Spleen (tissue), 11 donors: ENCODE data around the gene ADAMTSL1. TPM values are rescaled to one million over a fixed set of nuclear protein-coding genes. Genes with fewer than 3 reads are reported as not detected.

Experiments
- DNase-seq: peaks from one replicate; pipeline ENCODE4 v3.0.0-alpha.2; 2020
- H3K27ac ChIP-seq, 8 donors: fragments of 200-600 bp; sonication (generic) in 7 of 8; 1 replicate in 4 of 8; 2 replicates in 4 of 8; pipeline versions ENCODE4 v1.5.0 to v1.8.0; 2016 to 2021; ENCODE audit warnings: inconsistent platforms in 4 of 8, mild to moderate bottlenecking in 4 of 8, moderate library complexity in 1 of 8
- H3K27me3 ChIP-seq, 7 donors: fragments of 200-600 bp; sonication (generic) in 6 of 7; replicated peaks in 1 of 7; 1 replicate in 4 of 7; 2 replicates in 3 of 7; pipeline versions ENCODE4 v1.5.0 to v1.8.0; 2016 to 2021; ENCODE audit warnings: inconsistent platforms in 3 of 7, mild to moderate bottlenecking in 1 of 7
- H3K36me3 ChIP-seq, 6 donors: fragments of 200-600 bp; sonication (generic) in 5 of 6; 1 replicate in 4 of 6; 2 replicates in 2 of 6; pipeline versions ENCODE4 v1.5.0 to v1.8.0; 2016 to 2021; ENCODE audit warnings: inconsistent platforms in 2 of 6
- H3K4me1 ChIP-seq, 6 donors: fragments of 200-600 bp; sonication (generic) in 5 of 6; 1 replicate in 3 of 6; 2 replicates in 3 of 6; pipeline versions ENCODE4 v1.5.0 to v1.8.0; 2016 to 2021; ENCODE audit warnings: inconsistent platforms in 3 of 6
- H3K4me3 ChIP-seq, 8 donors: fragments of 200-600 bp; sonication (generic) in 7 of 8; 1 replicate in 4 of 8; 2 replicates in 4 of 8; pipeline versions ENCODE4 v1.5.0 to v1.8.0; 2016 to 2021; ENCODE audit warnings: inconsistent platforms in 4 of 8, mild to moderate bottlenecking in 4 of 8, moderate library complexity in 2 of 8
- H3K9me3 ChIP-seq, 8 donors: fragments of 200-600 bp; sonication (generic) in 7 of 8; 1 replicate in 4 of 8; 2 replicates in 4 of 8; pipeline versions ENCODE4 v1.5.0 to v1.8.0; 2016 to 2021; ENCODE audit warnings: inconsistent platforms in 4 of 8
- CTCF ChIP-seq, 11 experiments: fragments of 200-600 bp in 7 of 11; fragments of 450-650 bp in 4 of 11; sonication (generic) in 4 of 11; IDR thresholded peaks in 8 of 11; conservative IDR thresholded peaks in 3 of 11; 1 replicate in 7 of 11; 2 replicates in 4 of 11; pipeline versions ENCODE4 v1.4.0 to v1.8.0; 2016 to 2021; ENCODE audit warnings: antibody characterized with exemption in 11 of 11, inconsistent platforms in 4 of 11, mild to moderate bottlenecking in 1 of 11
- POLR2A ChIP-seq, 3 donors: fragments of 450-650 bp; IDR thresholded peaks; one replicate each; pipeline ENCODE4 v1.5.1; 2017; ENCODE audit warnings: antibody characterized with exemption in 3 of 3, mild to moderate bottlenecking in 1 of 3
- POLR2AphosphoS5 ChIP-seq, 3 donors: sonication (generic); formaldehyde crosslinking; IDR thresholded peaks; one replicate each; pipeline ENCODE4 v1.5.1; 2017; ENCODE audit warnings: antibody characterized with exemption in 3 of 3
- WGBS, 5 donors: extraction: QIAGEN DNeasy Blood & Tissue Kit in 3 of 5; methylation state at CpG; one replicate each; pipeline versions ENCODE4 v1.1.5 to v1.1.7; 2013 to 2018; 5-methylcytosine and 5-hydroxymethylcytosine counted together
- intact Hi-C: fragments of 100-400 bp; cut with DNase I; formaldehyde crosslinking; loops from one replicate; pipeline ENCODE4 v1.15.0; 2023; ENCODE audit warnings: low total_unique reads
- polyA plus RNA-seq, 3 donors: library from polyadenylated mRNA; stranded (reverse); fragments of 200-250 nt; gene quantifications; one replicate each; pipeline ENCODE4 v1.2.1, GENCODE V29; 2013
- total RNA-seq, 7 donors: library from RNA; depleted of rRNA in 3 of 7; stranded (reverse); fragments of >200 nt in 3 of 7; fragmentation: NEBNext Ultra II Directional in 4 of 7; extraction: Animal tissue kit (Norgen Biotek cat#: 25700) in 4 of 7; gene quantifications; one replicate each; pipeline versions ENCODE4 v1.1.0 to v1.2.1, GENCODE V29; 2016 to 2021
- donor health status: healthy with polysubstance abuse.
- donor health status: DM: no; HTN: no; CAD: no; lungs with moderate emphysema.
- donor health status: DM: no; HTN: no; CAD: no.
- donor health status: Bipolar disorder and iron deficiency.
- donor health status: healthy.
- donor health status: DM: no; HTN: no; CAD: no.
- donor health status: DM: yes; HTN: yes; CAD: no.

ADAMTSL1 gene
- total and polyA plus RNA-seq, 10 donors = 0.35 to 5.3 (median 2.2) TPM

- Histone ChIP-seq H3K36me3 (no peaks in the 10 kb centered on the region), H3K4me3 (no peak overlapping the region), H3K27me3 (no peaks in the 10 kb centered on the region), H3K4me1 (no peaks in the 10 kb centered on the region), H3K9me3 (no peaks in the 10 kb centered on the region), H3K27ac (no peak overlapping the region)
- TF ChIP-seq CTCF (IDR thresholded peaks at IDR 0.05 in 8 of 11, conservative IDR thresholded peaks at IDR 0.05 in 3 of 11) = no peak
- no peak for TF ChIP-seq POLR2AphosphoS5 (IDR thresholded peaks at IDR 0.05)
- no peak for TF ChIP-seq POLR2A (IDR thresholded peaks at IDR 0.05)
- intact Hi-C loops = no loop called here
- no peak for DNase-seq
Measured at GRCh38 chr9:18616976-18617375, 143.0 kb downstream of the ADAMTSL1 start.

DNA sequence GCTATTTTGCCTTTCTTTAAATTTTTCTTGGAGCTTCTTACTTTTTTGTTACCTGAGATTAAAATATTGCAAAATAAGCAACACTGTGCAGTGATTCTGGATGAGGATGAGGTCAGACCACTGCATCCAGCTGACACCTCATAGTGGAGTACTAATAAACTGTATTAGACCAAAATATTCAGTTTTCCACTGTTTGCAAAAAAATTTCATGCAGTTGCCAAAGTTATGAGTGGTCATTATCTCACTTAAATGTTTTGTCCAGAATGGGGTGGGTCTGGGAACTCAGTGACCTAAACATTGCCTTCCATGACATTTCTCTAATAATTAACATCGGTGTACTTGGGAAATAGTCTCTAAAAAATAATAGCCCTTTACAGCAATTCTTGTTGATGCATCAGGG is 143.8 kb downstream of the ADAMTSL1 start:
- Histone ChIP-seq H3K4me1 (no peaks in the 10 kb centered on the region), H3K27ac (no peak overlapping the region), H3K27me3 (no peaks in the 10 kb centered on the region), H3K36me3 (no peaks in the 10 kb centered on the region), H3K9me3 (no peaks in the 10 kb centered on the region), H3K4me3 (no peak overlapping the region)
- intact Hi-C loops = no loop called here
- no peak for TF ChIP-seq CTCF (IDR thresholded peaks at IDR 0.05 in 8 of 11, conservative IDR thresholded peaks at IDR 0.05 in 3 of 11)
- no peak for TF ChIP-seq POLR2AphosphoS5 (IDR thresholded peaks at IDR 0.05)
- TF ChIP-seq POLR2A (IDR thresholded peaks at IDR 0.05) = no peak
- no peak for DNase-seq
- 67 to 93% (median 77%) methylated on average over 1 of the region's 1 CpG for WGBS, 5 donors

DNA sequence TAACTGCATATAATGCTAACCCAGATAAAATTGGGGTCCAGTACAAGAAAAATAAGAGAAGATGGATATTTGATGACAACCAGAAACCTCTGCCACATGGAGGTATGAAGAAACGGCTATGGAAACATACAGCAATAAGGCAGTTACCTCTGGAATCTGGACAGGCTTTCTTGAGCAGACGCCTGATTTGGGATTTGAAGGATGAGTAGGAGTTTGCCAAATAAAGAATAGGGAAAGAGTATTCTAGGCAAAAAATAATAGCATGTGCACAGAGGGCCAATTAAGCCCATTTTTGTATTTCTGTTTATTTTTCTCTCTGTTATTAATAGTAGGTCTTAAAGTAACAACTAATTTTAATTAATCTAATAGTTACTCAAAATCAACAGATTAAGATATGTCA is 144.9 kb downstream of the ADAMTSL1 start:
- H3K9me3 ChIP-seq = no peaks in the 10 kb centered on the region
- intact Hi-C loops = no loop called here
- H3K27ac ChIP-seq = no peak overlapping the region
- TF ChIP-seq CTCF (IDR thresholded peaks at IDR 0.05 in 8 of 11, conservative IDR thresholded peaks at IDR 0.05 in 3 of 11) (no peak), POLR2AphosphoS5 (IDR thresholded peaks at IDR 0.05) (no peak), POLR2A (IDR thresholded peaks at IDR 0.05) (no peak)
- H3K36me3 ChIP-seq = no peaks in the 10 kb centered on the region
- no peaks in the 10 kb centered on the region for H3K27me3 ChIP-seq
- no peak overlapping the region for H3K4me3 ChIP-seq
- 81 to 98% (median 88%) methylated on average over 2 of the region's 2 CpGs for WGBS, 5 donors
- no peak for DNase-seq
- H3K4me1 ChIP-seq = no peaks in the 10 kb centered on the region

DNA sequence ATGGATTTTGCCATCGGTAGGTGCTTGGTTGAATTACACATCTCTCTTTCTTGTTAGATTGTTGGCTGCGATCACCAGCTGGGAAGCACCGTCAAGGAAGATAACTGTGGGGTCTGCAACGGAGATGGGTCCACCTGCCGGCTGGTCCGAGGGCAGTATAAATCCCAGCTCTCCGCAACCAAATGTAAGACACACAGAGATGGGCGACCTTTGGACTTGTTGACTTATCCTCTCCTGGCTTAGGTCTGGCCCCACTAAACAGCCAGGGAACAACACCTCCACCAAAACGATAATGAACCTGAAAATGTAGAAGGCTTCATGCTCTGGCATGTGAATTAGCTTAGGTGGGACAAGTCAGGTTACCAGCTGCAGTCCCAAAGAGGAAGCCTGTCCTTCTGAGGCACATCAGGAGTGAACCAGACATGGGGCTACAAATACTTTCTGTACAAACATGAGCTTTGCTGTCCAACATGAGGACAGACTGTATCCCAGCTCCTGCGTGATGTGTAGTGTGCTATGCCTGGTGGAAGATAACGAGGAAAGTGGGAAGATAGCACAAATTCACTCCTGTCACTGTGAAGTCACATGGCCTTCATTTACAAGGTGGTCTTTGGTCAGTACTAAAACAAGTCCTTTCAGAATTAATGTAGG is 148.4 kb downstream of the ADAMTSL1 start:
- intact Hi-C loops = no loop called here
- no peak for DNase-seq
- H3K9me3 ChIP-seq = no peaks in the 10 kb centered on the region
- no peaks in the 10 kb centered on the region for H3K36me3 ChIP-seq
- 87 to 93% (median 92%) methylated on average over 11 of the region's 11 CpGs for WGBS, 5 donors
- TF ChIP-seq CTCF (IDR thresholded peaks at IDR 0.05 in 8 of 11, conservative IDR thresholded peaks at IDR 0.05 in 3 of 11) (no peak), POLR2AphosphoS5 (IDR thresholded peaks at IDR 0.05) (no peak), POLR2A (IDR thresholded peaks at IDR 0.05) (no peak)
- H3K27me3 ChIP-seq = no peaks in the 10 kb centered on the region
- H3K4me1 ChIP-seq = no peaks in the 10 kb centered on the region
- no peak overlapping the region for H3K4me3 ChIP-seq
- no peak overlapping the region for H3K27ac ChIP-seq
